ENCODE data around the gene ZNF654. TPM values are rescaled to one million over a fixed set of nuclear protein-coding genes. Genes with fewer than 3 reads are reported as not detected.
A peak's percentile ranks its signal among the peaks of the same experiment; 100 is the strongest.

ZNF654 gene
- total and polyA plus RNA-seq, 9 of the 15 experiments (the other 6 are each of a cell fraction or from before 2014, with no cell fraction given) = 2.4 to 8.6 (median 5.1) TPM

GRCh38 chr3:88149509-88150362 is 90.7 kb downstream of the ZNF654 start, which contains the start of gene C3orf38 (continued):
- peak; percentile 99 for TF ChIP-seq ZBTB40 (IDR thresholded peaks at IDR 0.05)
- no peak for TF ChIP-seq ZBTB40 (CRISPR knock-in tag; IDR thresholded peaks at IDR 0.05)
- no peak for TF ChIP-seq HINFP (tag; conservative IDR thresholded peaks at IDR 0.05; ENCODE audit: low read depth)
- no peak; the same call in 1 of the 2 replicates for TF ChIP-seq NCOA6 (IDR thresholded peaks at IDR 0.05)
- no peak for TF ChIP-seq HDGF (IDR thresholded peaks at IDR 0.05)
- TF ChIP-seq HOMEZ (CRISPR knock-in tag; IDR thresholded peaks at IDR 0.05) = no peak
- peak; percentile 43; the same call in 1 of the 2 replicates for TF ChIP-seq TFAP4 (CRISPR knock-in tag; IDR thresholded peaks at IDR 0.05; ENCODE audit: borderline replicate concordance)
- TF ChIP-seq ZBED1 (IDR thresholded peaks at IDR 0.05) = no peak; the same call in 1 of the 2 replicates
- 0 out of 2 replicates have a peak, but pooled peaks have one; percentile 22 for TF ChIP-seq ZBTB7A (IDR thresholded peaks at IDR 0.05; ENCODE audit: borderline replicate concordance, control insufficient read depth, low read depth, low read length)
- peak; percentile 71 for TF ChIP-seq PHF8 (IDR thresholded peaks at IDR 0.05; ENCODE audit: borderline replicate concordance, low read length)

Data from K562 (cell line).